GM23248 (cell line): ENCODE measurements around the gene DMKN. TPM values are rescaled to one million over a fixed set of nuclear protein-coding genes. Genes with fewer than 3 reads are reported as not detected.
A peak's percentile ranks its signal among the peaks of the same experiment; 100 is the strongest.

Source experiments
- DNase-seq: peaks from one replicate; pipeline ENCODE4 v3.0.0-alpha.2; 2015
- H2AFZ ChIP-seq: fragments of 200-600 bp; sonication (generic); 2 replicates; pipeline ENCODE4 v1.6.1; 2016; ENCODE audit warnings: antibody characterized with exemption
- H3F3A ChIP-seq: fragments of 200-600 bp; sonication (generic); 2 replicates; pipeline ENCODE4 v1.6.1; 2016; ENCODE audit warnings: mild to moderate bottlenecking, antibody characterized with exemption, mixed run types; ENCODE audit not compliant: insufficient read depth
- H3K27ac ChIP-seq: fragments of 200-600 bp; sonication (generic); 2 replicates; pipeline ENCODE4 v1.5.1; 2016; ENCODE audit warnings: mild to moderate bottlenecking
- H3K27me3 ChIP-seq: fragments of 200-600 bp; sonication (generic); replicated peaks from 2 replicates; pipeline ENCODE4 v1.6.1; 2016; ENCODE audit warnings: mild to moderate bottlenecking; ENCODE audit not compliant: insufficient read depth
- H3K36me3 ChIP-seq: fragments of 200-600 bp; sonication (generic); 2 replicates; pipeline ENCODE4 v1.6.1; 2016; ENCODE audit warnings: low read depth, mild to moderate bottlenecking
- H3K4me1 ChIP-seq: fragments of 200-600 bp; sonication (generic); 2 replicates; pipeline ENCODE4 v1.6.1; 2016; ENCODE audit warnings: mild to moderate bottlenecking; ENCODE audit not compliant: insufficient read depth
- H3K4me2 ChIP-seq: fragments of 200-600 bp; sonication (generic); one replicate; pipeline ENCODE4 v1.6.1; 2016; ENCODE audit warnings: mild to moderate bottlenecking; ENCODE audit not compliant: unreplicated experiment
- H3K4me3 ChIP-seq: fragments of 200-600 bp; sonication (generic); 2 replicates; pipeline ENCODE4 v1.5.1; 2016; ENCODE audit warnings: mild to moderate bottlenecking
- H3K79me2 ChIP-seq: fragments of 200-600 bp; sonication (generic); 2 replicates; pipeline ENCODE4 v1.6.1; 2016; ENCODE audit warnings: mild to moderate bottlenecking; ENCODE audit not compliant: insufficient read depth
- H3K9ac ChIP-seq: fragments of 200-600 bp; sonication (generic); 2 replicates; pipeline ENCODE4 v1.6.1; 2016; ENCODE audit warnings: mild to moderate bottlenecking
- H3K9me2 ChIP-seq: fragments of 200-600 bp; sonication (generic); 2 replicates; pipeline ENCODE4 v1.6.1; 2016; ENCODE audit warnings: mixed run types, mild to moderate bottlenecking, moderate library complexity; ENCODE audit not compliant: insufficient read depth
- H3K9me3 ChIP-seq: fragments of 200-600 bp; sonication (generic); one replicate; pipeline ENCODE4 v1.6.1; 2017; ENCODE audit warnings: low read depth
- H4K20me1 ChIP-seq: fragments of 200-600 bp; sonication (generic); 2 replicates; pipeline ENCODE4 v1.6.0; 2016; ENCODE audit not compliant: insufficient read depth
- EZH2 ChIP-seq: fragments of 200-600 bp; sonication (generic); IDR thresholded peaks from 2 replicates; pipeline ENCODE4 v1.6.1; 2018; ENCODE audit warnings: antibody characterized with exemption, mild to moderate bottlenecking; ENCODE audit not compliant: insufficient read depth, poor library complexity, severe bottlenecking
- EZH2phosphoT487 ChIP-seq: fragments of 200-600 bp; sonication (generic); IDR thresholded peaks from 2 replicates; pipeline ENCODE4 v1.6.1; 2018; ENCODE audit warnings: antibody characterized with exemption, moderate library complexity, mild to moderate bottlenecking, low read depth; ENCODE audit not compliant: insufficient read depth
- WGBS, 2 experiments: methylation state at CpG; one replicate each; pipeline ENCODE4 v1.1.6; 2015 to 2017; ENCODE audit warnings: low lambda C conversion rate in 2 of 2, low coverage in 1 of 2; ENCODE audit errors: missing lambda C conversion rate in 2 of 2; 5-methylcytosine and 5-hydroxymethylcytosine counted together
- in situ Hi-C: fragments of 300-500 bp; cut with MboI; formaldehyde crosslinking; loops from 2 replicates; pipeline ENCODE4 v1.15.0; 2020
- polyA plus RNA-seq: library from polyadenylated mRNA; unstranded; fragments of >200 nt; fragmentation: Nextera tagmentation; extraction: Ambion mirVana; gene quantifications from 2 replicates; pipeline ENCODE4 v1.2.1, GENCODE V29; 2016
- total RNA-seq: library from RNA; depleted of rRNA; stranded (reverse); fragments of >200 nt; shearing (Covaris generic); gene quantifications from 2 replicates; pipeline ENCODE4 v1.2.3, GENCODE V29; 2014

Gene DMKN
- total and polyA plus RNA-seq, 2 experiments from 2014 or later: 25.4 to 34.5 TPM

GRCh38 chr19:35517342-35517741 is 3.9 kb upstream of the DMKN start:
- no peak for DNase-seq
- Histone ChIP-seq H3K4me3 (no peak overlapping the region), H3K9me2 (no peaks in the 10 kb centered on the region), H4K20me1 (no peaks in the 10 kb centered on the region), H3K9ac (no peak overlapping the region), H3K4me1 (peaks cover 26% of the 10 kb centered on the region), H3K27ac (no peak overlapping the region), H3F3A (peaks cover 12% of the 10 kb centered on the region; the same call in 1 of the 2 replicates), H2AFZ (no peak overlapping the region), H3K79me2 (no peaks in the 10 kb centered on the region), H3K27me3 (no peaks in the 10 kb centered on the region), H3K9me3 (no peaks in the 10 kb centered on the region), H3K4me2 (no peak overlapping the region), H3K36me3 (no peaks in the 10 kb centered on the region)
- in situ Hi-C loops: no loop called here
- 95 to 98% methylated on average over 2 of the region's 2 CpGs for WGBS, 2 experiments
- no peak for TF ChIP-seq EZH2
- no peak for TF ChIP-seq EZH2phosphoT487

GRCh38 chr19:35516310-35516709 is 2.9 kb upstream of the DMKN start:
- 94 to 97% methylated on average over 3 of the region's 3 CpGs for WGBS, 2 experiments
- H3K27me3 ChIP-seq: no peaks in the 10 kb centered on the region
- no peak overlapping the region for H3K4me2 ChIP-seq
- no peak overlapping the region for H2AFZ ChIP-seq
- H3K4me3 ChIP-seq: no peak overlapping the region
- peaks cover 26% of the 10 kb centered on the region for H3K4me1 ChIP-seq
- no peaks in the 10 kb centered on the region for H3K79me2 ChIP-seq
- peaks cover 12% of the 10 kb centered on the region; the same call in 1 of the 2 replicates for H3F3A ChIP-seq
- no peak for DNase-seq
- no peak overlapping the region for H3K9ac ChIP-seq
- no peak for TF ChIP-seq EZH2
- TF ChIP-seq EZH2phosphoT487: no peak
- no peaks in the 10 kb centered on the region for H4K20me1 ChIP-seq
- H3K9me2 ChIP-seq: no peaks in the 10 kb centered on the region
- in situ Hi-C loops: no loop called here
- H3K9me3 ChIP-seq: no peaks in the 10 kb centered on the region
- no peak overlapping the region for H3K27ac ChIP-seq
- no peaks in the 10 kb centered on the region for H3K36me3 ChIP-seq

GRCh38 chr19:35514282-35514809 is 897 bp upstream of the DMKN start:
- in situ Hi-C loops: no loop called here
- H3K4me2 ChIP-seq: peak overlapping the region; percentile 71

GRCh38 chr19:35512831-35513627 is 420 bp downstream of the DMKN start:
- H2AFZ ChIP-seq: peak overlapping the region; percentile 69
- no peaks in the 10 kb centered on the region for H3K27me3 ChIP-seq
- no peak overlapping the region for H3K9ac ChIP-seq
- in situ Hi-C loops: no loop called here
- H3K4me1 ChIP-seq: peaks cover 19% of the 10 kb centered on the region
- H3K79me2 ChIP-seq: no peaks in the 10 kb centered on the region
- H3K4me3 ChIP-seq: no peak overlapping the region
- no peak for DNase-seq
- WGBS, 2 experiments: 64 to 67% methylated on average over 14 to 15 of the region's 15 CpGs
- no peaks in the 10 kb centered on the region for H3K9me3 ChIP-seq
- H3F3A ChIP-seq: no peaks in the 10 kb centered on the region
- no peak for TF ChIP-seq EZH2
- no peak for TF ChIP-seq EZH2phosphoT487
- H3K4me2 ChIP-seq: peak overlapping the region; percentile 71
- no peaks in the 10 kb centered on the region for H3K9me2 ChIP-seq
- H4K20me1 ChIP-seq: no peaks in the 10 kb centered on the region
- H3K27ac ChIP-seq: no peak overlapping the region
- no peaks in the 10 kb centered on the region for H3K36me3 ChIP-seq

More at GRCh38 chr19:35514282-35514809, 897 bp upstream of the DMKN start:
- DNase-seq: peak; percentile 86
- Histone ChIP-seq H3K79me2 (no peaks in the 10 kb centered on the region), H4K20me1 (no peaks in the 10 kb centered on the region), H3F3A (peaks cover 8% of the 10 kb centered on the region; the same call in 1 of the 2 replicates), H3K4me3 (peak overlapping the region; percentile 25; the same call in 1 of the 2 replicates), H2AFZ (peak overlapping the region; percentile 69), H3K9ac (peak overlapping the region; percentile 73), H3K4me1 (peaks cover 31% of the 10 kb centered on the region), H3K36me3 (no peaks in the 10 kb centered on the region), H3K27me3 (no peaks in the 10 kb centered on the region), H3K9me2 (no peaks in the 10 kb centered on the region), H3K27ac (peak overlapping the region; percentile 59), H3K9me3 (no peaks in the 10 kb centered on the region)
- WGBS, 2 experiments: 10 to 14% methylated on average over 18 to 20 of the region's 20 CpGs
- TF ChIP-seq EZH2 (no peak), EZH2phosphoT487 (no peak)
